Right atrium auricular region (tissue), 2 donors: ENCODE measurements around the gene SDR42E2. TPM values are rescaled to one million over a fixed set of nuclear protein-coding genes. Genes with fewer than 3 reads are reported as not detected.
A peak's percentile ranks its signal among the peaks of the same experiment; 100 is the strongest.

Experiments used
- DNase-seq: peaks from one replicate; pipeline ENCODE4 v3.0.0-alpha.2; 2019; ENCODE audit warnings: low spot score
- H3K27ac ChIP-seq, 2 donors: fragments of 200-600 bp; sonication (generic); 1 replicate in 1 of 2; 2 replicates in 1 of 2; pipeline ENCODE4 v1.5.1; 2016 to 2019
- H3K27me3 ChIP-seq, 2 donors: fragments of 200-600 bp; sonication (generic); one replicate each; pipeline versions ENCODE4 v1.5.1 to v1.6.0; 2017 to 2019
- H3K36me3 ChIP-seq: fragments of 200-600 bp; sonication (generic); one replicate; pipeline ENCODE4 v1.5.1; 2016
- H3K4me1 ChIP-seq, 2 donors: fragments of 200-600 bp; sonication (generic); one replicate each; pipeline versions ENCODE4 v1.5.1 to v1.6.0; 2017 to 2019
- H3K4me3 ChIP-seq, 2 donors: fragments of 200-600 bp; sonication (generic); 1 replicate in 1 of 2; 2 replicates in 1 of 2; pipeline ENCODE4 v1.5.1; 2017 to 2019; ENCODE audit warnings: mild to moderate bottlenecking in 1 of 2, moderate library complexity in 1 of 2
- H3K9me3 ChIP-seq, 2 donors: fragments of 200-600 bp; sonication (generic); one replicate each; pipeline ENCODE4 v1.5.1; 2019
- CTCF ChIP-seq, 2 donors: fragments of 200-600 bp; sonication (generic); IDR thresholded peaks; one replicate each; pipeline ENCODE4 v1.5.1; 2019; ENCODE audit warnings: antibody characterized with exemption in 2 of 2
- total RNA-seq, 2 donors: library from RNA; depleted of rRNA; stranded (reverse); fragments of >200 nt; gene quantifications; one replicate each; pipeline ENCODE4 v1.1.0, GENCODE V29; 2016

The SDR42E2 gene
- total RNA-seq, 2 donors from 2014 or later, result not detected

GRCh38 chr16:22202261-22202637 is 39.9 kb downstream of the SDR42E2 start:
- TF ChIP-seq CTCF (IDR thresholded peaks at IDR 0.05), result no peak
- DNase-seq, result no peak
- Histone ChIP-seq H3K36me3 (no peaks in the 10 kb centered on the region), H3K4me3 (no peak overlapping the region), H3K27me3 (no peaks in the 10 kb centered on the region), H3K9me3 (no peaks in the 10 kb centered on the region), H3K27ac (no peak overlapping the region), H3K4me1 (peaks cover 0 to 18% of the 10 kb centered on the region in 2 donors)

- no peak for DNase-seq
- Histone ChIP-seq H3K27me3 (no peaks in the 10 kb centered on the region), H3K4me1 (peaks cover 0 to 26% of the 10 kb centered on the region in 2 donors), H3K36me3 (no peaks in the 10 kb centered on the region), H3K4me3 (no peak overlapping the region), H3K9me3 (no peaks in the 10 kb centered on the region), H3K27ac (no peak overlapping the region)
- TF ChIP-seq CTCF (IDR thresholded peaks at IDR 0.05), result no peak
Observed at GRCh38 chr16:22203091-22203490, 40.8 kb downstream of the SDR42E2 start.

GRCh38 chr16:22204091-22204655 is 41.9 kb downstream of the SDR42E2 start:
- Histone ChIP-seq H3K27ac (no peak overlapping the region), H3K9me3 (no peaks in the 10 kb centered on the region), H3K27me3 (no peaks in the 10 kb centered on the region), H3K4me3 (no peak overlapping the region), H3K36me3 (no peaks in the 10 kb centered on the region), H3K4me1 (peaks cover 0 to 36% of the 10 kb centered on the region in 2 donors)
- no peak for TF ChIP-seq CTCF (IDR thresholded peaks at IDR 0.05)
- DNase-seq, result no peak

GRCh38 chr16:22205577-22206012 is 43.3 kb downstream of the SDR42E2 start:
- peaks cover 0 to 41% of the 10 kb centered on the region in 2 donors for H3K4me1 ChIP-seq
- no peaks in the 10 kb centered on the region for H3K27me3 ChIP-seq
- H3K9me3 ChIP-seq, result no peaks in the 10 kb centered on the region
- H3K27ac ChIP-seq, result peak overlapping the region; percentile 95
- no peak for DNase-seq
- TF ChIP-seq CTCF (IDR thresholded peaks at IDR 0.05), result no peak
- no peaks in the 10 kb centered on the region for H3K36me3 ChIP-seq
- H3K4me3 ChIP-seq, result peak overlapping the region; percentile 87 to 94

- H3K27ac ChIP-seq, result peak within 1 kb of the TSS; percentile 95
- H3K4me3 ChIP-seq, result peak within 1 kb of the TSS; percentile 87 to 94
- peaks cover 0 to 45% of the 10 kb centered on the region in 2 donors for H3K4me1 ChIP-seq
- TF ChIP-seq CTCF (IDR thresholded peaks at IDR 0.05), result peak; percentile 71 to 90
- no peaks in the 10 kb centered on the region for H3K36me3 ChIP-seq
- H3K27me3 ChIP-seq, result no peaks in the 10 kb centered on the region
- H3K9me3 ChIP-seq, result no peaks in the 10 kb centered on the region
- DNase-seq, result peak; percentile 95
Observed at GRCh38 chr16:22206013-22206841, 43.9 kb downstream of the SDR42E2 start, which contains the start of gene EEF2K. TSS of gene EEF2K (plus strand) at chr16:22206278. CDS start at chr16:22225730, 19,452 bp downstream.
